Lung (tissue), 12 donors: Measurements from ENCODE around the gene APOBR. TPM values are rescaled to one million over a fixed set of nuclear protein-coding genes. Genes with fewer than 3 reads are reported as not detected.
A peak's percentile ranks its signal among the peaks of the same experiment; 100 is the strongest.
"Not testable (repeated sequence)": the region's sequence is repeated elsewhere in the genome, so short reads cannot be mapped to it uniquely, and the experiment has no call there.

Source experiments
- ATAC-seq: fragments of 200-7000 bp; cut with Tn5 transposase; one replicate; pipeline ENCODE4 v1.9.1; 2020; ENCODE audit warnings: moderate number of reproducible peaks; ENCODE audit not compliant: insufficient read depth, low FRiP score
- DNase-seq, 3 donors: peaks; one replicate each; pipeline ENCODE4 v3.0.0-alpha.2; 2013 to 2017
- H3K27ac ChIP-seq, 2 donors: one replicate each; pipeline ENCODE4 v1.5.1; 2013; ENCODE audit warnings: mild to moderate bottlenecking in 2 of 2, moderate library complexity in 2 of 2, control low read depth in 1 of 2, inconsistent platforms in 1 of 2, low read depth in 1 of 2, low read length in 1 of 2
- H3K27me3 ChIP-seq, 3 donors: one replicate each; pipeline ENCODE4 v1.5.1; 2013; ENCODE audit warnings: low read length in 2 of 3; ENCODE audit not compliant: control insufficient read depth in 3 of 3, insufficient read depth in 3 of 3
- H3K36me3 ChIP-seq, 4 donors: one replicate each; pipeline ENCODE4 v1.5.1; 2013; ENCODE audit warnings: low read length in 4 of 4, mild to moderate bottlenecking in 1 of 4, moderate library complexity in 1 of 4; ENCODE audit not compliant: control insufficient read depth in 4 of 4, insufficient read depth in 4 of 4
- H3K4me1 ChIP-seq, 5 donors: one replicate each; pipeline ENCODE4 v1.5.1; 2013; ENCODE audit warnings: low read length in 5 of 5, mild to moderate bottlenecking in 2 of 5, moderate library complexity in 1 of 5; ENCODE audit not compliant: control insufficient read depth in 5 of 5, insufficient read depth in 5 of 5
- H3K4me3 ChIP-seq: one replicate; pipeline ENCODE4 v1.5.1; 2013; ENCODE audit warnings: mild to moderate bottlenecking, control low read depth, moderate library complexity
- H3K9ac ChIP-seq, 2 donors: one replicate each; pipeline ENCODE4 v1.5.1; 2013; ENCODE audit warnings: low read length in 2 of 2, control low read depth in 1 of 2; ENCODE audit not compliant: insufficient read depth in 1 of 2
- H3K9me3 ChIP-seq, 4 donors: one replicate each; pipeline ENCODE4 v1.5.1; 2013; ENCODE audit warnings: low read length in 3 of 4, mild to moderate bottlenecking in 1 of 4, moderate library complexity in 1 of 4; ENCODE audit not compliant: control insufficient read depth in 4 of 4, insufficient read depth in 3 of 4
- CTCF ChIP-seq: IDR thresholded peaks from 2 replicates; pipeline ENCODE4 v1.5.1; 2012; ENCODE audit warnings: mild to moderate bottlenecking; ENCODE audit errors: control extremely low read depth, extremely low read depth
- WGBS, 2 donors: extraction: QIAGEN DNeasy Blood & Tissue Kit; methylation state at CpG; one replicate each; pipeline ENCODE4 v1.1.7; 2013; 5-methylcytosine and 5-hydroxymethylcytosine counted together
- polyA plus RNA-seq, 2 donors: library from polyadenylated mRNA; stranded (reverse); fragments of 200-250 nt; gene quantifications; one replicate each; pipeline ENCODE4 v1.2.1, GENCODE V29; 2013
- total RNA-seq, 2 donors: library from RNA; depleted of rRNA in 1 of 2; stranded (reverse); fragments of >200 nt in 1 of 2; gene quantifications; one replicate each; pipeline ENCODE4 v1.2.1, GENCODE V29; 2014 to 2021
- donor health status: control.
- donor health status: control.
- donor health status: Bipolar disorder and iron deficiency.
- donor health status: healthy.
- donor health status: DM: yes; HTN: yes; CAD: no.

The APOBR gene
- total and polyA plus RNA-seq, 4 donors: 8.0 to 43.2 (median 25.4) TPM

- 93 to 99% methylated on average over 9 to 13 of the region's 13 CpGs for WGBS, 2 donors
- peaks cover 12 to 46% (median 13%) of the 10 kb centered on the region in 4 donors for H3K36me3 ChIP-seq
- H3K9ac ChIP-seq: no peak overlapping the region
Measured at GRCh38 chr16:28482026-28482425, 12.4 kb upstream of the APOBR start.

GRCh38 chr16:28483361-28483760 lies 11.1 kb upstream of the APOBR start:
- not testable (repeated sequence) for H3K9me3 ChIP-seq, ATAC-seq
- 96 to 99% methylated on average over 5 of the region's 5 CpGs for WGBS, 2 donors

More at GRCh38 chr16:28482026-28482425, 12.4 kb upstream of the APOBR start:
- Histone ChIP-seq H3K27ac (no peak overlapping the region), H3K9me3 (no peaks in the 10 kb centered on the region), H3K4me1 (no peaks in the 10 kb centered on the region), H3K4me3 (no peak overlapping the region), H3K27me3 (no peaks in the 10 kb centered on the region)
- ATAC-seq (no peak), DNase-seq (no peak)
- no peak for TF ChIP-seq CTCF

GRCh38 chr16:28486266-28486665 lies 8.2 kb upstream of the APOBR start:
- peaks cover 9 to 39% (median 14%) of the 10 kb centered on the region in 4 donors for H3K36me3 ChIP-seq
- no peak overlapping the region for H3K27ac ChIP-seq
- no peak overlapping the region for H3K9ac ChIP-seq
- no peak for ATAC-seq
- H3K27me3 ChIP-seq: no peaks in the 10 kb centered on the region
- H3K4me3 ChIP-seq: no peak overlapping the region
- H3K4me1 ChIP-seq: no peaks in the 10 kb centered on the region
- DNase-seq: no peak
- no peaks in the 10 kb centered on the region for H3K9me3 ChIP-seq
- WGBS, 2 donors: 97 to 99% methylated on average over 5 of the region's 5 CpGs
- no peak for TF ChIP-seq CTCF

More at GRCh38 chr16:28483361-28483760, 11.1 kb upstream of the APOBR start:
- DNase-seq, H3K27ac ChIP-seq, H3K9ac ChIP-seq, H3K27me3 ChIP-seq, H3K4me1 ChIP-seq, H3K4me3 ChIP-seq: not testable (repeated sequence)
- peaks cover 6 to 45% (median 15%) of the 10 kb centered on the region in 4 donors for H3K36me3 ChIP-seq

- WGBS, 2 donors: 0 to 1% methylated on average over 42 of the region's 42 CpGs
- Histone ChIP-seq H3K4me3 (peak overlapping the region; percentile 97), H3K27ac (peak overlapping the region; percentile 92 to 94), H3K36me3 (peaks cover 0 to 16% (median 10%) of the 10 kb centered on the region in 4 donors), H3K9me3 (no peaks in the 10 kb centered on the region), H3K9ac (peak overlapping the region; percentile 81 to 87), H3K4me1 (no peaks in the 10 kb centered on the region), H3K27me3 (no peaks in the 10 kb centered on the region)
- DNase-seq (peak; percentile 25 to 38 (median 34)), ATAC-seq (peak; percentile 7)
- no peak for TF ChIP-seq CTCF
Measured at GRCh38 chr16:28491230-28491969, 3.0 kb upstream of the APOBR start.
